Astrocyte of the spinal cord (primary cell): ENCODE results near the gene ZBTB20.

Experiments
- DNase-seq: peaks from one replicate; pipeline ENCODE4 v3.0.0; 2011; ENCODE audit warnings: low read depth, low spot score
- H3K4me3 ChIP-seq: 2 replicates; pipeline ENCODE4 v1.5.1; 2011; ENCODE audit warnings: low read depth, mild to moderate bottlenecking, low read length, moderate library complexity
- in situ Hi-C: cut with HindIII; loops from 2 replicates; pipeline ENCODE4 v1.10.0; 2017; ENCODE audit warnings: low sequenced_read_pairs
- TF ChIP-seq, protein P1 (sequence below): IDR thresholded peaks from 2 replicates; pipeline ENCODE4 v1.5.1; 2012; ENCODE audit warnings: low read depth, mild to moderate bottlenecking, low read length, inconsistent platforms

Gene ZBTB20

DNA sequence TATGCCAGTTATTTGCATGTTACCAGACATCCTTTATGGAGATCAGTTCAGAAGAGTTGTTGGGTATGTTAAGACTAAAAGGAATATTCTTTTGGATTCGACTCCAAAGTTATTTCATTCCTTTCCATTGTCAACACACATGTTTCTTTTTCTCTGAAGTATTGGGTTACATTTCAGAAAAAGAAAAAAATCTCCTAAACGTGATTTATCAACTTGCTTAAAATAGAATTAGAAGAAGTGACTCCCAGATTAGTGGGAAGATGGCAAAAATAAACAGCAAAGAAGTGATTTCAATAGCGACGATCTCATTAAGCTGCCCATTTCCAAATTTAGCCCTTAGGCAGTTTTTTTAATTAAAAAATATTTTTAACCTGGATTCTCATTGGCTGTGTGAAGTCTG is 767.8 kb downstream of the ZBTB20 start:
- TF ChIP-seq, protein P1, sequence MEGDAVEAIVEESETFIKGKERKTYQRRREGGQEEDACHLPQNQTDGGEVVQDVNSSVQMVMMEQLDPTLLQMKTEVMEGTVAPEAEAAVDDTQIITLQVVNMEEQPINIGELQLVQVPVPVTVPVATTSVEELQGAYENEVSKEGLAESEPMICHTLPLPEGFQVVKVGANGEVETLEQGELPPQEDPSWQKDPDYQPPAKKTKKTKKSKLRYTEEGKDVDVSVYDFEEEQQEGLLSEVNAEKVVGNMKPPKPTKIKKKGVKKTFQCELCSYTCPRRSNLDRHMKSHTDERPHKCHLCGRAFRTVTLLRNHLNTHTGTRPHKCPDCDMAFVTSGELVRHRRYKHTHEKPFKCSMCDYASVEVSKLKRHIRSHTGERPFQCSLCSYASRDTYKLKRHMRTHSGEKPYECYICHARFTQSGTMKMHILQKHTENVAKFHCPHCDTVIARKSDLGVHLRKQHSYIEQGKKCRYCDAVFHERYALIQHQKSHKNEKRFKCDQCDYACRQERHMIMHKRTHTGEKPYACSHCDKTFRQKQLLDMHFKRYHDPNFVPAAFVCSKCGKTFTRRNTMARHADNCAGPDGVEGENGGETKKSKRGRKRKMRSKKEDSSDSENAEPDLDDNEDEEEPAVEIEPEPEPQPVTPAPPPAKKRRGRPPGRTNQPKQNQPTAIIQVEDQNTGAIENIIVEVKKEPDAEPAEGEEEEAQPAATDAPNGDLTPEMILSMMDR = no peak
- H3K4me3 ChIP-seq = no peak overlapping the region
- in situ Hi-C loops = no loop called here
- no peak for DNase-seq

DNA sequence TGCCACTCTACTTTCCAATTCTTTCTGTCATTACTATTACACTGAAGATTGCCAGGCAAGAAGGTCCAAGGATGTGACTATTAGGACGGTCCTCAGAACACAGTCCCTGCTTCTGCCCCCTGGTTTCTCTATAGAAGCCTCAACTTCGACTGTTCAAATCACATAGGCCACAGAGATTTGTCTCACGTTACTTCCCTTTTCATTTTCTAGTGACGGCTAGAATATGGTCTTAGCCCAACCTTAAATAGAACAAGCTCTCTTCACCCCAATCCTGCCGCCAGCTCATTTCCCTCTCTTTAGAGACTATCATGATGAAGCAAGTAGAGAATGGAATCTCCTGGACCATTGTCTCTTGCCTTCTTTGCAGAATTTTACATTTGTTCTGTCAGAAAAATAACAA is 768.3 kb downstream of the ZBTB20 start:
- TF ChIP-seq, protein P1 = no peak
- no peak overlapping the region for H3K4me3 ChIP-seq
- in situ Hi-C loops = no loop called here
- DNase-seq = no peak

DNA sequence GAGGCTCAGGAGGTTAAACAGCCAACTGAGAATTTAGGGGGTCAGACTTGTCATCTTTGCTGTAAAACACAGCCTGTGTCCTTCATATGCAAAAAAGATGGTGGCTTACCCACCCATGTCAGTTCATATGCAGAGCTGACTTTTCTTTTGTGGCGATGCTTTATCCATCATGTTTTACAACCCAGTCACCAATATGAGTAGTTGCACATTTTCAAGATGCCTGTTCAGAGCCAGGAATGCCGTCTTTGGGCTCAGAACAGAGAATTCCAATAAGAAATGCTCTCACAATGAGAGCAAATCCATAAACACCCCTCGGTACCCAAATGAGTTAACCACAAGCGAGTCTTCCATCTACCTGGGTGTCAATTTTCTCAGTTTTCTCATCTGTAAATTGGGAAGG is 769.7 kb downstream of the ZBTB20 start:
- no peak overlapping the region for H3K4me3 ChIP-seq
- TF ChIP-seq, protein P1 = no peak
- in situ Hi-C loops = no loop called here
- DNase-seq = no peak

DNA sequence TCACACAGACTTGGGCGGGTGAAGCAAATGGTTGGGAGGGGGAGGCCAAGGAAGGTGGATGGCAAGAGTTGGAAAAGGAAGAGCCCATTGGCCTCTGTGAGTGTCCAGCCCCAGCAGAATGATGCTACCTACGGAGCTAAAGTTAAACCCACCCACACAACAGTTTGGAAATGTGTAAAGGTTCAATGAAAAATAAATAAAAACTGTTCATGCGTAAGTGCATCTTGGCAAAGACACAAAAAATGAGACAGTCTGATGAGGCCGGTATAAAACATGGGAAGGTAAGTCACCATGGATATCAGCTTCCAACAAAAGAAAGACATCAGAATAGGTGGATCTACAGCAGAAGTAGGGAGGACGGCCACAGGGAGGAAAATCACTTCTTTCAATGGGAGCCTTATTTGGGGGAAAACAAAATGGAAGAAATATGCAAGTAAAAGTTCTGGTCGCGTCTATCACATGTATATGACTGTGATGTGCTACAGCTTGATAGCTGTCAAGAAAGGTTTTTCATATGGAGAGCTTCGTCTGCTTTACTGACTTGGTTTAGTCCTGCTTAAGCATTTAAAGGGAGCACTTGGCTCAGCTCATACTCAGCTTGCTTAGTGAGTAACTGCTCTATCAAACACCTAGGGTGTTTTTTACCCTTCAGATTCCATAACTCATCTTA is 770.4 kb downstream of the ZBTB20 start:
- in situ Hi-C loops = no loop called here
- no peak for DNase-seq
- TF ChIP-seq, protein P1 = no peak
- H3K4me3 ChIP-seq = no peak overlapping the region

DNA sequence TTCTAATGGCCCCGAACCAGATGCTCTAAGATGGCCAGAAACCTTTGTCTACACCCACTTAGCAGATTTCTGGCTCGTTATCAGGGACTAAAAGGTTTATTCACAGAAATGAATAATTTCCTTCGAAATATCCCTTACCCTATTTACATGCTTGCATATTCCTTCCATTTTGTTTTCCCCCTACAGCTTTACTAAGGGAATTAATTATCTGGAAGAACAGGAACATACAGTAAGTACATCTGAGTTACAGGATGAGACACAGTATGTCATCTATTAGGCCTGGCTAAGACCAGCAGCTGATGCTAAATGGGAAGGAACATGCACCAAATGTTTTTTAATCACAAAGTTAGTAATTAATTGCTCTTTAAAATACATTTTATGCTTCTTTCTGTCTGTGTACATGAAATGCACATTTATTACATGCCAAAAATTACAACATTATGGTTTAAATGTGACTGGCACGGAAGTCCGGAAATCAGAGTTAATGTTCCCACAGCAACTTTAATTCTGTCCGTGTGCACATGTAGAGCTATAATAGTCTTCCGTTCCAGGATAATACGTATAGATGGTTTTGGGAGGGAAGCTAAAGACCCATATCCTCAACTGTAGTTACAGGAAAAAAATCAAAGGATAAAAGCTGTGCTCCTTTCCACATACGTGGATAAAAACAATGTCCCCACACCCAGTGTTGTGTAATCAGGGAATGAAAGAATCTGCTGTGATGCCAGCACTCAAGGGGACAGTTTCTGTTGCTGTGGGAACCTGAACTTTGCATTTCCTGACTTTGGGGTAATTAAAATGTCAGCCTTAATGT is 771.3 kb downstream of the ZBTB20 start:
- DNase-seq = no peak

DNA sequence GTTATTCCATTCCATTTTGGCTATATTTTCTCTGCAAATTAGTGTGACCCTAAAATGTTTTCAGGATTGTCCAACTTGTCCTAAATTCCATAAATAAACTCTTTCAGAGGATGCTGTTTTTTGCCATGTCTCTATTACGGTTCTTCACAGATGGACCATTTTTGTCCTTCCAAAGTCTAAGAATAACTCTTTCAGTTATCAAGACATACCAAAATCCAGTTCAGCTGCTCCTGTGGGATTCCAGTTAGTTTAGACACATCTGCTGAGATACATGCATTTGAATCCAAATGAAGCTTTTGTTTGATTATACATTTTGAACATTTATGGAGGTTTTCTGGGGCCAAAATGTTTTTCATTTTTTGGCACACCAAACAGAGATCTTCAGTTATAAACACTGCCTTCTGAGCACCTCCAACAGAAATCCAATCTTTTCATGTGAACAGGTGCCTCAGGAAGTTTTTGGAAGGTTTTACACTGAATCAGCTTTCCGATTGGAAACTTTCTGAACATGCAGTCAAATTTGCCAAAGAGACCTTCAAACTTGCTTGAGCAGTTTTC is 772.6 kb downstream of the ZBTB20 start:
- DNase-seq = no peak
- in situ Hi-C loops = no loop called here
- TF ChIP-seq, protein P1 = no peak
- no peak overlapping the region for H3K4me3 ChIP-seq

More for the DNA sequence above, 771.3 kb downstream of the ZBTB20 start:
- H3K4me3 ChIP-seq = no peak overlapping the region
- in situ Hi-C loops = no loop called here
- TF ChIP-seq, protein P1 = no peak
